ENCODE measurements around the gene TXNL4A.
A peak's percentile ranks its signal among the peaks of the same experiment; 100 is the strongest.
"Not testable (repeated sequence)": the region's sequence is repeated elsewhere in the genome, so short reads cannot be mapped to it uniquely, and the experiment has no call there.

TXNL4A gene

DNA sequence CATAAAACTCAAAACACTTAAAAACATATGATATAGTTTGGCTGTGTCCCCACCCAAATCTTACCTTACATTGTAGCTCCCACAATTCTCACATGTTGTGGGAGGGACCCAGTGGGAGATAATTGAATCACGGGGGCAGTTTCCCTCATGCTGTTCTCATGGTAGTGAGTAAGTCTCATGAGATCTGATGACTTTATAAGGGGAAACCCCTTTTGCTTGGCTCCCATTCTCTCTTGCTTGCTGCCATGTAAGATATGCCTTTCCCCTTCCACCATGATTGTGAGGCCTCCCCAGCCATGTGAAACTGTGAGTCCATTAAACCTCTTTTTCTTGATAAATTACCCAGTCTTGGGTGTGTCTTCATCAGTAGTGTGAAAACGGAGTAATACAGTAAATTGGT, 11.3 kb upstream of the TXNL4A start:
- DNase-seq (ENCODE audit: low read depth in 2 of 2), result not testable (repeated sequence)

DNA sequence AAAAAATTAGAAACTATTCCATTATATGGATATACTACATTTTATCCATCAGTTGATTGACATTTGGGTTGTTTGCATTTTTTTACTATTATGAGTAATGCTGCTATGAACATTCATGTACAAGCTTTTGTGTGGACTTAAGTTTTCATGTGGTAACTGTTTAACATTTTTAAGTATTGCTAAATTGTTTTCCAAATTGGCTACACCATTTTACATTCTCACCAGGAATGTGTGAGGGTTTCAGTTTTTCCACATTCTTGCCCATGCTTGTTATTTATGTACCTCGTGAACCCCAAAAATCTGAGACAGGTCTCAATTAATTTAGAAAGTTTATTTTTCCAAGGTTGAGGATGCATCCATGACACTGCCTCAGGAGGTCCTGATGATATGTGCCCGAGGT, 3.1 kb upstream of the TXNL4A start:
- no peak for DNase-seq (ENCODE audit: low read depth in 2 of 2)

DNA sequence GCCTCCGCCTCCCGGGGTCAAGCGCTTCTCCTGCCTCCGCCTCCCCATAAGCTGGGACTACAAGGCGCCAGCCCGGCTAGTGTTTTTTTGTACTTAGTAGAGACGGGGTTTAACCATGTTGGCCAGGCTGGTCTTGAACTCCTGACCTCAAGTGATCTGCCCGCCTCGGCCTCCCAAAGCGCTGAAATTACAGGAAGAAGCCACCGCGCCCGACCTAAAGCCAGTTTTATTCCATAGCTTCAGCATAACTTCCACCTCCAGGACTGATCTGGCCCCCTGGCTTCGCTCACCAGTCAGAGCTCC, 783 bp upstream of the TXNL4A start:
- DNase-seq (ENCODE audit: low read depth in 2 of 2), result no peak

DNA sequence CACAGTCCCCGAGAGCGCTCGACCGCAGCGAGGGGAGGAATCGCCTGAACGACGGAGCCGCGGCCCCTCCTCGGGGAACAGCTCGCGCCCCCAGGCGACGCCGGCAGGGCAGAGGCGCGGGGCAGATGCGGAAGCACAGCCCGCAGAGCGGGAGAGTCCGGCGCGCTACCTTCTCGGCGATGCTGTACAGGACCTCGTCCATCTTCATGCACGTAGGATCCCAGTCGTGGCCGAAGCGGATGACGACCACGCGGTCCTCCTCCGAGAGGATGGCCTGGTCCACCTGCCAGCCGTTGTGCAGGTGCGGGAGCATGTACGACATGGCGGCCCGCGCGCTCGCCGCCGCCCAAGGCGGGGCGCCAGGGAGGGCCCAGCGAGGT, 302 bp downstream of the TXNL4A start:
- peak; percentile 21 to 39 for DNase-seq (ENCODE audit: low read depth in 2 of 2)

DNA sequence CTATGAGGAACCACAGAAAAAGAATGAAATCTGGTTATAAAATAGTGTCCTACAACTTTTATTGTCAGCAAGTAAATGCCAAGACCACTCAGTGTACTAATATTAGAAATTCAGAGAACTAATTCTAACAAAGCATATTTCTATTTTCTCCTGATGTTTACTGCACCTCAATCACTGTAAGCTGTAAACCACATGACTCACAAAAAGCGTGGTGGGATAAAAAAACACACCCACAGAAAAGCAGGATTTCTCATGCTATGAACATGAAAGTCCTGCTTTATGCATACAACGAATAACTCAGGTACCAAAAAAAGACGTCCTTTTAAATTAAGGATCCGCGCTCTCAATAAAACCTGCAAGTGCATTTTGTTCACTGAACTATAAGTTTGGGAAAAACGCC, 797 bp downstream of the TXNL4A start:
- no peak for DNase-seq (ENCODE audit: low read depth in 2 of 2)

GRCh38 chr18:79986726-79987125, 1.6 kb downstream of the TXNL4A start:
- DNase-seq (ENCODE audit: low read depth in 2 of 2), result no peak

DNA sequence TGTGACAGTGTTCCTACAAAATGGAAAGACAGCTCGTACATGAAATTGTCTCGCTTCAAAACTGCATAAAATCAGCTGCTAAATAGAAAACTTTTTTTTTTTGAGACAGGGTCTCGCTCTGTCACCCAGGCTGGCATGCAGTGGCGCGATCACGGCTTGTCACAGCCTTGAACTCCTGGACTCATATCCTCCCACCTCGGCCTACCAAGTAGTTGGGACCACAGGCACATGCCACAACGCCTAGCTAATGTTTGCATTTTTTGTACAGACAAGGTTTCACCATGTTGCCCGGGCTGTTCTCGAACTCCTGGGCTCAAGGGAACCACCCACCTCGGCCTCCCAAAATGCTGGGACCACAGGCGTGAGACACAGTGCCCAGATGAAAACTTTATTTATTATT, 3.2 kb downstream of the TXNL4A start:
- DNase-seq (ENCODE audit: low read depth in 2 of 2), result no peak

DNA sequence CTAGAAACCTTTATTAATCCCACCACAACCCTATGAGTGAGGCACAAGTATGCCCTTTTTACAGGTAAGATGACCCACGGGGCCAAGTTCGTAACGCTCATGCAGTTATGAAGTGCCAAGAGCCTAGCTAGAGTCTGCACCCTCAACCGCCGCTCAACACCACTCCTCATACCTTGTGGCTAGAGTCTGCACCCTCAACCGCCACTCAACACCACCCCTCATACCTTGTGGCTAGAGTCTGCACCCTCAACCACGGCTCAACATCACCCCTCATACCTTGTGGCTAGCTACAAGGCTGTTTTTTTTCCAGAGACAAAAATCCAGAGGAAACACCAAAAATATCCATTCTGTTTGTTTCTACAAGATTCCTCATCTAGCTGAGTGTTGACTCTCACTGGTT, 4.6 kb downstream of the TXNL4A start:
- no peak for DNase-seq (ENCODE audit: low read depth in 2 of 2)

DNA sequence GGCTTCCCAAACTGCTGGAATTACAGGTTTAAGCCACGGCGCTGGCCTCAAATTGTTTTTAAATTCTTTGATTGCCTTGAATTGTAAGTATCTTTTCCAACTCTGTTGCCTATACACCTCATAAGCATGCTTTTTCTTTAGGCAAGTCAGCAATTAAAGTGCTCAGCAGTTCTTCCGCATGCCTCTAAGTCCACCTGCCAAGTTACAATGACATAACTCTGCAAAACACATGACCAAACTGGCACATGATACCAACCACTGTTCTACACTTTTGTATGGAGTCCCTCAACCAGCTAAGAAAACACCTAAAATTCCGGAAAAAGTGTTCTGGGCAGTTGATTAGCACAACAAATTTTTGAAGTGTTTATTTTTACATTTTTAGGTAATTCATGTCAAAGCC, 5.1 kb downstream of the TXNL4A start:
- no peak for DNase-seq (ENCODE audit: low read depth in 2 of 2)

DNA sequence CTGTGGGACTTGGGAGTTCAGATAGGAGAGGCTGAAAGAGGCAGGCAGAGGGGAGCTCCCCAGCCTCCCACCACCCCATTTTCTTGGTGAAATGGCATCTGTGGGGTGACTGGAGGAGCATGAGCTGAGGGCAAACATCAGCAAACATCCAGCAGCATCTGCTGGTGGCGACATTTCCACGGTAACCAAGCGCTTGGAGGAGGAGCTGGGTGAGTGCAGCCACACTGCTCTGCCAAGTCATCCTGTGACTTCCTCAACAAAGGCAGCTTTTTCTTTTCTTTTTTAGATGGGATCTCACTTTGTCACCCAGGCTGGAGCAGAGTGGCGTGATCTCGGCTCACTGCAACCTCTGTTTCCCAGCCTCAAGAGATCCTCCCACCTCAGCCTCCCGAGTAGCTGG, 5.6 kb downstream of the TXNL4A start:
- no peak for DNase-seq (ENCODE audit: low read depth in 2 of 2)

- no peak for DNase-seq (ENCODE audit: low read depth in 2 of 2)
Observed at GRCh38 chr18:79980585-79980984, 7.8 kb downstream of the TXNL4A start.

- DNase-seq (ENCODE audit: low read depth in 2 of 2), result no peak
Observed at GRCh38 chr18:79979843-79980242, 8.5 kb downstream of the TXNL4A start.

DNA sequence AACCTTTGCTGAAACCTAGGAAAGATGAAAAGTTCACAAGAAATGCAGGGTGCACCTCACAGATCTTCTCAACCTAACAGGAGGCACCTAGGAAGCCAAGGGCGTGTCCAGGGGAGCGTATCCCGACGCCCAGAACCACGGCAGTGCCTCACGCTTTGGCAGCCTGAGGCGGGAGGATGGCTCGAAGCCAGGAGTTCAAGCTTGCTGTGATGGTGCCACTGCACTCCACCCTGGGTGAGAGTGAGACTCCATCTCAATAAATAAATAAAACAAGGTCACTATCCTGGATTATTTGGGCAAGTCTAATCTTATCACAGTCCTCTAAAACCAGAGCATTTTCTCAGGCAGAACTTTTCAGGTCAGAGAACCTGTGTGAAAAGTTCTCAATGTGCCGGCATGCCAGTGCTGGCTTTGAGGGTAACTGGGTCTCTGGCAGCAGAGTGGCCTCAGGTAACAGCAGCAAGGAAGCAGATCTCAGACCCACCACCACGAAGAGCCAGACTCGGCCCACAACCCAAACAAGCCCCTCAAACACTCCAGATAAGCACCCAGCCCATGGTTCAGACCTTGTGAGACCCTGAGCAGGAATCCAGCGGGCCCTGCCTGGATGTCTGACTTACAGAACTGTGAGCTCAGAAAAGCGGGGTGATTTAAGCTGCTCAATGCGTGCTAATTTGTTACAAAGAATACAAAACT, 12.2 kb downstream of the TXNL4A start:
- DNase-seq (ENCODE audit: low read depth in 2 of 2), result no peak

GRCh38 chr18:79975043-79975442, 13.3 kb downstream of the TXNL4A start:
- DNase-seq (ENCODE audit: low read depth in 2 of 2), result no peak

DNA sequence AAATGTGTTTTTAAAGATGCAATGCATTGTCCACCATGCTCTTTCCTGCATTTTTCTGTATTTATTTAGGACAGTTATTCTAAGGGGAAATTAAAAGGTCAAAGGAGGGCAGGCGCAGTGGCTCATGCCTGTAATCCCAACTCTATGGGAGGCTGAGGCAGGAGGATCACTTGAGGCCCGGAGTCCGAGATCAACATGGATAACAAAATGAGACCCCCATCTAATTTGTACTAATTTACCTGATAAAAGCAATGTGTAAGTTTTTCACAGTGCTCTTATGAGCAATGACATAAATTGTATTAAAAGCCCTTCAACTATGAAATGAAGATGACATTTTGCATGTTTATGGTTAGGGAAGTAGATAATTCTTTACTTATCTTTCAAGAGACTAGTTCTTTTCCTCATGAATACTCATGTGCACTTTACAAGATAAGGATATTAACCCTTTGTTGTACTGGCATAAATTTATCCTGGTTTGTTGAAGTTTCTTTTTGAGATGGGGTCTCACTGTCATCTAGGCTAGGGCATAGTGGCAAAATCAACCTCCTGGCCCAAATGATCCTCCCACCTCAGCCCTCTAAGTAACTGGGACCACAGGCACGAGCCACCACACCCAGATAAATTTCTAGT, 14.2 kb downstream of the TXNL4A start:
- DNase-seq (ENCODE audit: low read depth in 2 of 2), result no peak

DNA sequence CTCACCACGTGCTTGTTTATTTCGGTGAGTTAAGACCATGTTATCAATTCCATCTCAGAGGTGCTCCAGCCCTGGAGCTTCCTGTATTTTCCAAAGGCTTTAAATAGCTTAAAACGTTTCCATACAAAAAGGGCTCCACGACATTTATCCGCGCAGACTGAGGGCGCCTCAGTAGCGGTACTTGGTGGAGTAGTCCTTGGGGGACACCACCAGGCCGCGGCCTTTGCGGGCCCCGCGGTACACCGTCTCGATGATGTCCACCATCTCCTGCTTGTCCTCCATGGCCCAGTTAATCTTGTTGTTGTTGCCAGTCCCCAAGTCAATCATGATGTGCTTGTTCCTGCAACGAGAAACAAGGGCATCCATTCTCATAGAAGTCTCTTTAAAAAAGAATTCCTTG, 14.8 kb downstream of the TXNL4A start:
- no peak for DNase-seq (ENCODE audit: low read depth in 2 of 2)

- DNase-seq (ENCODE audit: low read depth in 2 of 2), result no peak
Observed at GRCh38 chr18:79972720-79973119, 15.6 kb downstream of the TXNL4A start.

GRCh38 chr18:79971986-79972385, 16.4 kb downstream of the TXNL4A start:
- no peak for DNase-seq (ENCODE audit: low read depth in 2 of 2)

DNA sequence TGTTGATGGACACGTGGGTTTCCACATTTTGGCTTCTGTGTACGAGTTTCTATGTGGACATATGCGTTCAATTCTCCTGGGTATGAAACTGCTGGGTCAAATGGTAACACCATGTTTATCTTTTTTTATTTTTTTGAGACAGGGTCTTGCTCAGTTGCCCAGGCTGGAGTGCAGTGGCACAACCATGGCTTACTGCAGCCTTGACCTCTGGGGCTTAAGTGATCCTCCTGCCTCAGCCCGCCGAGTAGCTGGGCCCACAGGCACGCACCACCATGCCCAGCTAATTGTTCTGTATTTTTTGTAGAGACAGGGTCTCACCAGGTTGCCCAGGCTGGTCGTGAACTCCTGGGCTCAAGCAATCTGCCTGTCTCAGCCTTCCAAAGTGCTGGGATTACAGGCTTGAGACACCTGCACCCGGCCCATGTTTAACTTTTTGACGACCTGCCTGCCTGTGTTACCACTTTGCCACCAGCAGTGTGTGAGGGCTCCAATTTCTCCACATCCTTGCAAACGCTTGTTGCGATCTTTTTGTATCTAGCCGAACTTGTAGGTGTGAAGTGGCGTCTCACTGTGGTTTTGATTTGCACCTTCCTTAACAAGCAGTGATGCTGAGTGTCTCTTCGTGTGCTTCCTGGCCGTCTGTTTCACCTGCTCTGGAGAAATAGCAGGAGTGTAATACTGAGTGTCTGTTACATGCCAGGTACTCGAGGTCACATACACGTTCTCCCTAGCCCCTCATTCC, 17.0 kb downstream of the TXNL4A start:
- no peak for DNase-seq (ENCODE audit: low read depth in 2 of 2)

DNA sequence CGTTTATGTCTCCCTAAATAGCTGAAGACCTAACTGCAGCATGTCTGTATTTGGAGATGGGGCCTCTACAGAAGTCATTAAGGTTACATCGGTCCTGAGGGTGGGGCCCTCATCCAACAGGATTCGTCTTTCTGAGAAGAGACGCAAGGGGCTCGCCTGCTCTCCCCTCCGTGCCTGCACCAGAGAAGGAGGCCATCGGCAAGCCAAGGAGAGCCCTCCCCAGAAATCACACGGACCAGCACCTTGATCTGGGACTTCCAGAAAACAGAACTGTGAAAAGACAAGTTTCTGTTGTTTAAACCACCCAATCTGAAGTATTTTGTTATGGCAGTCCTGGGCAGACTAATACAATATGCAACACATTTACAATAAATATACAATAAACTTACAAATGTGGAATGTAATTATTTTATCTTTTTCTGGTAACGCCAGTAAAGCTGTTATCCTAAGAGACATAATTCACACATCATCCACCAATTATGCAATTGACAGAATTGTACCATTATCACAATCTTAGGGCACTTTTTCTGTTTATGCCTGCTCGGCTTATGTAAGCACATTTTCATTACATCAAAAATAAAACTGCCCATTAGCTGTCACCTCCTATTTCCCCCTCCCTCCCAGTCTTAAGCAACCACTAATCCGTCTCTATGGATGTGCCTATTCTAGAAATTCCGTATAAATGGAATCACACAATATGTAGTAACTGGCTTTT, 17.8 kb downstream of the TXNL4A start:
- no peak for DNase-seq (ENCODE audit: low read depth in 2 of 2)

DNA sequence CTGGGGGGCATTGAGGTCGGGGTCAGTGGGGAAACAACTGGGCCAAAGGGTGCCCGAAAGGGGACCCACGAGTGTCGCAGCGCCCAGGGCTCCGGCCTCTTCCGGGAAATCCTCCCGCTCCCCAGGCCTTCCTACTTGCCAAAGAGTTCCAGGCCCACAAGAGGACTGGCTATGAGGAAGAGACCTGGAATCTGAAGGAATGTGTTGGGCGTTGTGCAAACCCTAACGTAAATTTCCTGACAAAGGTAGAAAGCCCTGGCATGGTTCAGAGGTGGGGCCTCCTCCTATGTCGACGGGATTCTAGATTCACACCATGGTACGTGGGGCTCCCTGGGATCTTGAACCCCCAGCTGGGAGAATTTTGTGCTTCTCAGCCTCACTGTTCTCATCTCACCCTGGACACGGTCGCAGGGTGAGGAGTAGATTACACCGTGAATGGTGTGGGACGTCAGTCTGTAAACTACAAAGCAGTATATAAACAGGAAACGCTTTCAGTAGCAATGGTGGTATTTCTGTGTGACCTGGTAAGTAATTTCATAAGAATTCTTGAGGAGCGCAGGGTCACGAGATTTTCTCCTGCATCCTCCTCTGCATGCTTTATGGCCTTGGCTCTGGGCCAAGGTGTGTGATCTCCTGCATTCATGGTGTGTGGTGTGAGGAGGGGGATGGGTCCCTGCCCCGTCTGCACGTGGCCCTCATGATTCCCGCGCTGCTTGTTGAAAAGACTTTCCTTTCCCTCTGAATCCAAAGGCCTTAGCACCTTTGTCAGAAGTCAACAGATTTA, 23.1 kb downstream of the TXNL4A start:
- no peak for DNase-seq (ENCODE audit: low read depth in 2 of 2)
